Measurements from ENCODE around the gene ERVFRD-1.

GRCh38 chr6:11111769-11112437 lies 378 bp upstream of the ERVFRD-1 start:
- TF ChIP-seq, protein P1, sequence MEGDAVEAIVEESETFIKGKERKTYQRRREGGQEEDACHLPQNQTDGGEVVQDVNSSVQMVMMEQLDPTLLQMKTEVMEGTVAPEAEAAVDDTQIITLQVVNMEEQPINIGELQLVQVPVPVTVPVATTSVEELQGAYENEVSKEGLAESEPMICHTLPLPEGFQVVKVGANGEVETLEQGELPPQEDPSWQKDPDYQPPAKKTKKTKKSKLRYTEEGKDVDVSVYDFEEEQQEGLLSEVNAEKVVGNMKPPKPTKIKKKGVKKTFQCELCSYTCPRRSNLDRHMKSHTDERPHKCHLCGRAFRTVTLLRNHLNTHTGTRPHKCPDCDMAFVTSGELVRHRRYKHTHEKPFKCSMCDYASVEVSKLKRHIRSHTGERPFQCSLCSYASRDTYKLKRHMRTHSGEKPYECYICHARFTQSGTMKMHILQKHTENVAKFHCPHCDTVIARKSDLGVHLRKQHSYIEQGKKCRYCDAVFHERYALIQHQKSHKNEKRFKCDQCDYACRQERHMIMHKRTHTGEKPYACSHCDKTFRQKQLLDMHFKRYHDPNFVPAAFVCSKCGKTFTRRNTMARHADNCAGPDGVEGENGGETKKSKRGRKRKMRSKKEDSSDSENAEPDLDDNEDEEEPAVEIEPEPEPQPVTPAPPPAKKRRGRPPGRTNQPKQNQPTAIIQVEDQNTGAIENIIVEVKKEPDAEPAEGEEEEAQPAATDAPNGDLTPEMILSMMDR (IDR thresholded peaks at IDR 0.05; ENCODE audit: low read length), result no peak
- TF ChIP-seq EZH2phosphoT487 (IDR thresholded peaks at IDR 0.05; ENCODE audit: low read length), result no peak

Data from MM.1S (cell line).